HG03469 (cell line): ENCODE results near the gene XKRX.

Experiments
- ATAC-seq: cut with Tn5 transposase; IDR thresholded peaks from one replicate; pipeline ENCODE4 v1.9.1; 2021; ENCODE audit warnings: mild to moderate bottlenecking, moderate library complexity, moderate number of reproducible peaks; ENCODE audit not compliant: unreplicated experiment

Gene XKRX

DNA sequence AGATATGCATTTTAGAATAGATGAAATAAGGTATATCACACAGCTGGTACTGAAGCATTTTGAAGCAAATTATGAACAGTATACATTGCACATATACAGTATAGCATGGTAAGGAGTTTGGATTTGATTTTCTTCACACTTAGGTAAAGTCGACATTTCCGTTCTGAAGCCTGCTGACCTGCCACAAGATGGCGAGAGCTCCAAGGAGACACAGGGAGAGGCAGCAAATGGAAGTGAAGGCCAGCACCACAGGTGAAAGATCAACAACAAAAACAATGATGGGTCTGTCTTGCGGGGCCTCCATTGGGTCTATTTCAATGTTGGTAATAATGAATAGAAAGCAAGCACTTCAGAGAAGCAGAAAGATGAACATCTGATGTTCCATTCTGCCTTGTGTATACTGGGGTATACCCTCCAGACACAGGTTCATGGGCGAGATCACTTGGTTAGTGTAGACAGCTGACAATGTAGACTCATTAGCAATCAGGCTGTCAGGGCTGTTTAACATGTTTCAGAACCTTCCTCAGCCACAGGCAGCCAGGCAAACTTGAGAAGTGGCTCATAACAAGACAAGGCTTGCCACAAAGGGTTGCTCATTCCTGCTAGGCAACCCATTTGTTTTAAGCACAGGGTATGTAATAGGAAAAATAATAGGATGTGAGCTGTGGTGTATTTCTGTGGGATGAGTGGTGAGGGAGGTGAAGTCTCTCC, 33.2 kb downstream of the XKRX start:
- ATAC-seq, result peak; percentile 46

GRCh38 chrX:100883654-100884053, 45.1 kb downstream of the XKRX start:
- ATAC-seq, result no peak

- no peak for ATAC-seq
These were observed 48.3 kb downstream of the XKRX start for GRCh38 chrX:100880368-100880767.

- no peak for ATAC-seq
These were observed 54.4 kb downstream of the XKRX start, which contains the start of gene NOX1 for GRCh38 chrX:100874325-100874724. NOX1 (minus strand) TSS chrX:100874359; CDS start chrX:100874139, 220 bp downstream.

DNA sequence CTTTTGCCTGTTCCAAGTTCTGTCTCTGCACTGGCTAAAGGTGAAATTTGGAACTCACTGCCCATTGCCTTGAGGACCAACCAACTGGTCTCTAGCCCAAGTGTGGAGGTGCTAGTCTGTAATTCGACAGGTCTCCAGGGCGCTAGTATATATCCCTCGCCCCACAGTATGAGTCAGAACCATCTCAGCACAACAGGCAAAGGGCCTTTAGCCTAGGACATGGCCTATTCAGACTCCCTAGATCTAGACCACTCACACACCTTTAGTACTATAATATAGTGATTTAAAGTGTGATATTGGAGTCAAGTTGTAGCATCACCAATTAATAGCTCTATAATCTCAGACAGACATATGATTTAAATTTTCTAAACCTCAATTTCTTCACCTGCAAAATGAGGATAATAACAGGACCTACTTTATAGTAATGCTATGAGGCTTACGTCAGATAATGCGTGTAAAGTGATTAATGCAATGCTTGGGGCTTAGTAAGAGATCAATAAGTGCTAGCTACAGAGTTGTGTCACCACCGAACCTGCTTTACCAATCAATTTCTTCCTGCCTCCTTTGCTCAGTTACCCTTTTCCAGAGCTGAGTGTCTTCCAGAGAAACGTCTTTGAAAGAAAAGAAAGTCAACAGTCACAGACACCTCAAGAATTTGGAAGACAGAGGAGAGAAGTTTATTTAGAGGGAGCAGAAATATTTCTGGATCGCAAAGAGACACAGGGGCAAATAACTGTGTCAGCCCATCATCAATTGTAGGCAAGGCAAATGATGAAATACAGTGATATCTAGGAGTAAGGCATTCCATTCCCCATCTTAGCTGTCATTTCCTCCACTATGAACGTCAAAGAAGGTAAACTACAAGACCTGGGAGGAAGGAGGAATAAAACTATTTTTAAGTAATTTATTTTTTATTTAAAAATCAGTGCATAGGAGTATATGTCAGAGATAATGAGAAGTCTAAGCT, 56.8 kb downstream of the XKRX start:
- no peak for ATAC-seq

DNA sequence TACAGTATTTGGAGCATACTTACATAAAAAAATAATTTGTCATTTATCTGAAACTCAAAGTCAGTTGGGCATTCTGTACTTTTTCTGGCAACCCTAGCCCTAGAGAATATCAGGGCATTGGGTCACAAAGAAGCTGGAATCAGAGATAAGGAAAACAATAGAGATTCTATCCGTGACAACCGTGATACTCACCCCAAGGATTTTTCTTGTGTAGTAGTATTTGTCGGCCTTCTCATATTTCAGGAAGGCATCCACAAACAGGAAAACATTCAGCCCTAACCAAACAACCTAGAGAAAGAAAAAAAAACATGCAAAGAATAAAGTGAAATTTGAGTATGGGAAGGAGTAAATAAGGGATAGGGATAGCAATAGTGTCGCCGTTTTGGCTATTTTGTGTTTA, 58.2 kb downstream of the XKRX start:
- no peak for ATAC-seq

GRCh38 chrX:100868273-100868672, 60.4 kb downstream of the XKRX start:
- no peak for ATAC-seq

GRCh38 chrX:100864657-100865391, 63.9 kb downstream of the XKRX start:
- ATAC-seq, result no peak
